Hematopoietic multipotent progenitor cell treated with erythropoietin and hydrocortisone succinate and interleukin-3 and kit ligand, for 8 days (in vitro differentiated cells): ENCODE results near the gene EIF2AK3.
A peak's percentile ranks its signal among the peaks of the same experiment; 100 is the strongest.
"Not testable (repeated sequence)": the region's sequence is repeated elsewhere in the genome, so short reads cannot be mapped to it uniquely, and the experiment has no call there.

ENCODE experiments used
- DNase-seq: peaks from one replicate; pipeline ENCODE4 v3.0.0-alpha.2; 2015

EIF2AK3 gene

GRCh38 chr2:88591698-88592097 is 35.6 kb downstream of the EIF2AK3 start:
- no peak for DNase-seq

- peak; percentile 73 for DNase-seq
These were observed 36.2 kb downstream of the EIF2AK3 start for GRCh38 chr2:88590998-88591613.

- DNase-seq, result no peak
These were observed 41.3 kb downstream of the EIF2AK3 start for GRCh38 chr2:88585969-88586368.

GRCh38 chr2:88582030-88582429 is 45.2 kb downstream of the EIF2AK3 start:
- DNase-seq, result no peak

DNA sequence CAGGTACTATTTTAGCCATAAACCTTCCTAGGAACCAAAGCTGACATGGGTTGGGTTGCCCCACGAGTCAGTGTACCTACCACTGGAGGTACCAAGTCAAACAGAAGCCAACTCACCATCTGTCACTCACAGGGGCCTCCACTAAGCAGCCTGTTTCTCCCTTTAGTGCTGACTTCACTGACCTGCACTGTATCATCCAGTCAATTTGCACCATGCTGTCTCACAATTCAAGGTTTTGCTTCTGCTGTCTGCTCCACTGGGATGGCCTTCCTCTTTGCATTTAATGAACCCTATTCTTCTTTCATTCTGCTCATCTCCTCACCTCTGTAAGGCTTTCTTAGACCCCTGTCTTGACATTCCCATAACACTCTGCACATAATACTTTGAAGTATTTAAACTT is 47.2 kb downstream of the EIF2AK3 start:
- DNase-seq, result no peak

DNA sequence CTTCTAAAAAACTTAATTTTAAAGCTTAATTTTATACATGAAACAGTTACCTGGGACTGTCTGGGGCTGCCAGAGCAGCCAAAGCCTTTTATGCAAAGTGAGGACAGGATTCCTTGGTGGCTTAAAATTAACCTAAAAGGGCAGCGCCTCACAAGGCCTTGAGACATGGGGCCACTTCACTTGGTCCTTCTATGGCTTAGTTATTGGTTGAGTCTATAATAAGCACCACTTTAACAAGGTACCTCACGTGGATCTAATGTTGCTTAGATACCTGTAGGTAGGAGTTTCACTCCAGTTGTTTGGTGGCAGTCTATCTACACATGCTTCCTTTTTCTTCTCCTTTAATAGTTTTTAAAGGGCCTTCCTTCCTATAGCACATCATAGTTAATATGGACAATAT is 51.6 kb downstream of the EIF2AK3 start:
- DNase-seq, result no peak

DNA sequence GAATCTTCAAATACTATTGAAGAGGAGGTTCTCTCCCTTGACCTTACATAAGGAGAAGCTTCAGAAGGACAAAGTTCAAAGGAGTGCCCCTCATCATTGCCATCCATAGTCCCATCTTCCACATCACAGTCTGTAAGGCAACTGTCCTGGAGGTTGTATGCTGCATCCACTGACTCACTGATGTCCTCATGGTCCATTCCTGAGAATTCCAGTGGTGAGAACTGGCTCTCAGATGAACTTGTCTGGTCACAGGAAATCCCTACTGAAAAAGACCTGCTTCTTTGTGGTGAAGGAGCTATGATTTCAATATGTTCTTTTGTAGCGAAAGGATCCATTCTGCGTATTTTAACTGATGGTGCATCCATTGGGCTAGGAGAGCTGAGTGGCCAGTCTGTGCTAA is 52.2 kb downstream of the EIF2AK3 start:
- DNase-seq, result no peak

DNA sequence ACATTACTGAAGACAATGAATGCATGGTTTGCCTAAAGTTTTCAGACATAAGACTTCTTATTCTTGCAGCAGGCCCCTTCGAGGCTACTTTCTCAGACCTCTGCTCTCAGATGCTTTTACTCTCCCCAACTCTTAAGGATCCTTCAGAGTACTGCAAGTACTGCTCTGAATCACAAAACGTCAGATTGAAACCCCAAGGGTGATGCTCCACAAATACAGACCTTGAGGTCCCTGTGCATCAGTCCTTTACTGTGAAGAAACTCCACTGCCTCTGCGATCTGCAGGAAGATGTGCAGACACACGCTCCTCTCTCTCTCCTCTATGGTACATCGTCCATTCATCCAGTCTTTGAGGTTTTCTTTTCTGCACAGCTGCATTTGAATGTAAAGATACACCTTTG is 52.8 kb downstream of the EIF2AK3 start:
- DNase-seq, result no peak

- no peak for DNase-seq
These were observed 59.1 kb downstream of the EIF2AK3 start for GRCh38 chr2:88568179-88568578.

DNA sequence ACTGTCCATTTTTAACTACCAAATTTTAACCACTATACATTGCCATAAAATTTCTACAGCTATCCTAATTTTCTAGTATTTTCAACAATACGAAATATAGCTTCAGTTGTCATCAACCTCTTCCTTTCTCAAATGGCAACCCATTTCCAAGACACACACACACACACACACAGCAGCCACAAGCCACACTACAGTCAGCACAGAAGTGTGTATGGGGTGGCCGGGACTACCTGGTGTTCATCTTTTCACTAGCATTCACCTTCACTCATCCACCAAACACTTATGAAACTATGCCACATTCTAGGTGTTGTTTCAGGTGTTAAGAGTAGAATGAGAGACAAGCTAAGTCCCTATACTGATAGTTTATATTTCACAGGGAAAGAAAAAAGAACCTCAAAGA is 62.9 kb downstream of the EIF2AK3 start:
- DNase-seq, result no peak

- no peak for DNase-seq
These were observed 64.1 kb downstream of the EIF2AK3 start for GRCh38 chr2:88563129-88563528.

GRCh38 chr2:88561646-88562388 is 65.4 kb downstream of the EIF2AK3 start:
- no peak for DNase-seq

GRCh38 chr2:88560619-88561307 is 66.5 kb downstream of the EIF2AK3 start:
- DNase-seq, result no peak

- DNase-seq, result no peak
These were observed 70.0 kb downstream of the EIF2AK3 start for GRCh38 chr2:88557290-88557689.

DNA sequence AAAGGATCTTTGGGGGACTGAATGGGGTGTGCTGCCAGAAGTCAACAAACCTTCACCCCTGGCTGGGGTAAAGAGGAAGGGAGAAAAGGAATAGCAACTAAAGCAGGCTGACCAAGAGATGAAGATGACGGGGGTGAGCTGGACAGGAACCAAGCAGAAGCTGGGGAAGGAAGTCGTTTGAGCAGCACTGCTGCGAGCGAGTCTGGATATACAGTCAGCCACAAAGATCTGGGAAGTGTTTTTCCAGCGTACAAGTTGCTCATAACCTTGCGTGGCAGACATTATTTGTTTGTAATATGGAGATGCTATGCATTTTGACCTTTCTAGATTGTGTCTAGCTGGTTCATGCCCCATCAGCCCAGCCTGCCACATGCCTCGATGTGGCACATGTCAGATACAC is 71.2 kb downstream of the EIF2AK3 start:
- DNase-seq, result no peak

DNA sequence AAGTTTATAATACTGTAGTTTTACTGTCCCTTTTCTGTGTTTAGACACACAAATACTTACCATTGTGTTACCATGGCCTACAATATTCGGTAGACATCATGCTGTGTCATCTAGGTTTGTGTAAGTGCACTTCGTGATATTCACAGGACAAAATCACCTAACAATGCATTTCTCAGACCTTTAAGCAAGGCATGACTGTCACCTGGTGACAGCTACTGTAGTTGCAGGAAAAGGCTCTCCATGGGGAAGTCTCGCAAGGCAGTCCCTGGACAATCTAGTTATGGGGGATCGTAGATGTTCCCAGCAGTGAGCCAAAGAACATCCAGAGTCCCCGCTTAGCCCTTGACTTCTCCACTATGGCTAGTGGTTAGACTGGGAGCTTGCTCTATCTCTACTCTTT is 73.1 kb downstream of the EIF2AK3 start:
- DNase-seq, result no peak

DNA sequence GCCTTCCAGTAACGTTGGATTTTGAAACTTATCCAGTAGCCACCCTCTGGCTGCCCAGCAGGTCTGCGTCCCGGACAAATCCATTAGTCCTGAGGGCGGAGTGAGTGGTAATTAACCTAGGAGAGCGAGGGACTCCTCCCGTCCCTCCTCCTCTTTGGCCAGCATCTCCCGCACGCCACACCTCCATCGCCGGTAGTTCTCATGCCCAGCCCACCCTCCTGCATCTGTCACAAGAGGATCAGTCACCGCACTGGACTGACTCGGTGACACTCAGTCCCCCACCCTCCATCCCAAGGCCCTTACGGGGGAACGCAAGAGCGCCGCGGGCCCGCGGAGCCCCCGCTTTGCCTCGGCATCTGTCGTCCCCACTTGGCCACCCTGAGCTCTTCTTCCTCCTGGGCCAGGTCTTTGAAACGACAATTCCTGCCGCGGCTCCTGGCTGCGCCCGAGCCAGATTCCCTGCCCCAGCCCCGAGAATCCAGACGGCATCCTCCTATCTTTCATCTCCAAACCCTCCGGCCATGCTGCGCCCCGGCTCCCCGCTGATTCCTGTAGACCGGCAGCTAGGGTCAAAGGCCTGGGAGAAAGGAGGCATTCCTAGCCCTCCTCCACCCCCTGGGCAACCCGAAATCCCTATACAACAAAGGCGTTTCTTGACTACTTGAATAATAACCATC is 77.5 kb downstream of the EIF2AK3 start:
- no peak for DNase-seq

- DNase-seq, result not testable (repeated sequence)
These were observed 81.0 kb downstream of the EIF2AK3 start for GRCh38 chr2:88546291-88546690.

DNA sequence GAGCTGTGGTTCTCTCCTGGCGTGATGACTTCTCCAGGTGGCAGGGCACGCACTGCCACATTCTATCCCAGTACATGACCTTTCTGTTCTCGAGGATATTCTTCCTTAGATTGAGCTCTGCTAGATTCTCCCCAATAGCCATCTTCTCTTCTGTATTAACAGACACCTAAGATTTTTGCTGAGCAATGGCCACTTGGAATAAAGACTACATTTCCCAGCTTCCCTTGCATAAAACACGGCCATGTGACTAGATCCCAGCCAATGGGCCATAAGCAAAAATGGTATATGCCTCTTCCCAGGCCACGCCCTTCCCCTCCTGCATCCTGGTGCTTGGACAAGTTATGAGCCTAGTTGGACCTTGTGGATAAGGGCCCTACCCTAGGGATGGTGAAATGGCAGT is 82.1 kb downstream of the EIF2AK3 start:
- peak; percentile 48 for DNase-seq

- no peak for DNase-seq
These were observed 83.7 kb downstream of the EIF2AK3 start for GRCh38 chr2:88543541-88544057.

DNA sequence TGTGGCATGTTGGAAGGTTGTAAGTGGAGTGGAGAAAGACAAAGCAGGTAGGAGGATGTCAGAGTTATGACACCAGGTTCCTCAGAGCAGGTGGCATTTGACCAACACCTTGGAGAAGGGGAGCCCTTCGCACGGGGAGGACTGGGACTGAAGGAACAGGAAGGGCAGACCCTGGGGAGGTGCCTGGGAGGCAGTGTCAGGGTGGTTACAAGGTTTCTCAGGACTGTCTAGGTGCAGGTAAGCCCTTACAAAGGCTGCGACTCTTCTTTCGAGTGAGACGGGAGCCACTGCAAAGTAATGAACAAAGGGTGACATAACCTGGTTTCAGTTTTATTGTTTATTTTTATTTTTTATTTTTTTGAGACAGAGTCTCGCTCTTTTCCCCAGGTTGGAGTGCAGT is 84.6 kb downstream of the EIF2AK3 start:
- no peak for DNase-seq

- no peak for DNase-seq
These were observed 86.9 kb downstream of the EIF2AK3 start for GRCh38 chr2:88540346-88540745.

DNA sequence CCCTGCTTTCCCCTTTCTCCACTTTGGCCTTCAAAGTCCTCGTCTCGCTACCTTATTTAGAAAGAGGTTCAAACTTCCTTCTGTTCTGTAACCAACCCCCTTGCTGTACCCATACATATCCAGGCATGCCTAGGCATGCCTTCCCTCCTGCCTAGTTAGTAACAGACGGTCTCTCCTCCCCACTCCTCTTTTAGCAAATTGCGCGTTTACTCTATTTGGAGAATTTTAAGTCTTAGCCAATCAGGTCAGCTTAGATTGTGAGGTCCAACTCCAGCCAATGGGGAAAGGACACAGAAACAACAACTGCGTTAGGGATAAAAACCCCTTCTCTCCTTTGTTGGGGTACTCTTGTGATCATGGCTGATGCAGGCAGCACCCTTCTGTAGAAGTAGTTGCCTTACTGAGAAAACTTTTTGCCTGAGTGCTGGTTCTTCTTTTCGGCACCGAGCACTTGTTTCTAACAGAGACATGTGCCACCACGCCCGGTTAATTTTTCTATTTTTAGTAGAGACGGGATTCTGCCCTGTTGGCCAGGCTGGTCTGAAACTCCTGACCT is 88.8 kb downstream of the EIF2AK3 start:
- DNase-seq, result no peak
